HG03354 (cell line): ENCODE results near the gene RPL7A.
"Not testable (repeated sequence)": the region's sequence is repeated elsewhere in the genome, so short reads cannot be mapped to it uniquely, and the experiment has no call there.

Experiments
- ATAC-seq: cut with Tn5 transposase; IDR thresholded peaks from one replicate; pipeline ENCODE4 v1.9.1; 2021; ENCODE audit warnings: mild to moderate bottlenecking; ENCODE audit not compliant: unreplicated experiment, poor library complexity, severe bottlenecking

RPL7A gene

DNA sequence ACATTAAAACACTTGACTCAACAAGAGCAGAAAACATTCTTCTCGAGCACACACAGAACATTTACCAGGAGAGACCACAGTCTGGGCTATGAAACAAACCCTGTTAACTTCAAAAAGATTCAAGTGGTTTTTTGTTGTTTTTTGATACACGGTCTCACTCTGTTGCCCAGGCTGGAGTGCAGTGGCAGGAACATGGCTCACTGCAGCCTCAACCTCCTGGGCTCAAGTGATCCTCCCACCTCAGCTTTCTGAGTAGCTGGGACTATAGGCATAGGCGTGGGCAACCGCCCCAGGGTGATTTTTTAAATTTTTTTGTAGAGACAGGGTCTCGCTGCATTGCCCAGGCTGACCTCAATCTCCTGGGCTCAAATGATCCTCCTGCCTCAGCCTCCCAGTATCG lies 21.0 kb upstream of the RPL7A start:
- not testable (repeated sequence) for ATAC-seq

DNA sequence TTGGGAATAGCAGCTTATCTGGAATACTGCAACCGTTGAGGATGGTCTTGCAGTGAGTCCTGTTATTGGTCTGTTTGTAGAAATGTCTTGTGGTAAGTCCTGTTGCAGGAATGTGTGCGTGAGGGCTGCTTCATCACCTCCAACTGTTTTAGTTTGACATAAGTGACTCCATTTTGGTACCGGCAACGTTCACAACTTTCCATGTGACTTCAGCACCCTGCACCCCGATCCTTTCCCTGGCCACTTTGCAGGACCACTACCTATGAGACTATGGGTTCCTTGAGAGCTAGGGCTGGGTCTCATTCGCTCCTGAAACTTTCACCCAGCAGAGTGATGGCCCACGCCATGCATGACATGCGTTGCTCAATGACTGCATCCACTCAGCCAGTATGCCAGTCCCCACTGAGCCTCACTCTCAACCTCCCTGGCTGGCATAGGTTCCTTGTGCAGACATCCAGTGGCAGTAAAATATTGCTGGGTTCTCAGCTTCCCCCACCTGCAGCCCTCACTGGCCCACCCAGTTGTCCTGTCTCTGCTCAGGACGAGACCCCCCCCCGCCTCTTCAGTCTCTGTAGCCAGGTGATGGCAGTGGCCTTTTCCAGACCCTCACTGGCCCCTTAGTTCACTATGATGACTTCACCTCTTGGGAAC lies 20.1 kb upstream of the RPL7A start:
- ATAC-seq: no peak

DNA sequence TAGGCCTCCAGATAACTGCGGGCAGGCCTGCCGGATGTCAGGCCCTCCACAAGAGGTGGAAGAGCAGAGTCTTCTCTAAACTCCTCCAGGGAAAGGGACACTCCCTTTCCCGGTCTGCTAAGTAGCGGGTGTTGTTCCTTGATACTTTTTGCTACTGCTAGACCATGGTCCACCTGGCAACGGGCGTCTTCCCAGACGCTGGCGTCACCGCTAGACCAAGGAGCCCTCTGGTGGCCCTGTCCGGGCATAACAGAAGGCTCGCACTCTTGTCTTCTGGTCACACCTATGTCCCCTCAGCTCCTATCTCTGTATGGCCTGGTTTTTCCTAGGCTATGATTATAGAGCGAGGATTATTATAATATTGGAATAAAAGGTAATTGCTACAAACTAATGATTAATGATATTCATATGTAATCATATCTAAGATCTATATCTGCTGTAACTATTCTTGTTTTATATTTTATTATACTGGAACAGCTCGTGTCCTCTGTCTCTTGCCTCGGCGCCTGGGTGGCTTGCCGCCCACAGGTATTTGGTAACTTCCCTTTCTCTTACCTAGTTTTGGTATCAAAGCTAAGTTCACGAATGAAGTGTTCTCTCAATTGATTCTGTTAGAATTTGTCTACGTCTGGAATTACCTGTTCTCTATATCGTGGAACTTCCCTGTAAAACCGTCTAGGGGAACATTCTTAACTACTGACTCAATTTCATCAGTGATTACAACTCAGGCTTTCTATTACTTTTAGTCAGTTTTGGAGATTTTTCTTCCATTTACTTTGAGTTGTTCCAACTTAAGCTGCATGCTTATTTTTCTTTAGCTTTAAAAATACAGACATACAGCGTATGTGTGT lies 18.5 kb upstream of the RPL7A start:
- ATAC-seq: not testable (repeated sequence)

- ATAC-seq: no peak
These were observed 16.8 kb upstream of the RPL7A start for GRCh38 chr9:133331221-133331620.

DNA sequence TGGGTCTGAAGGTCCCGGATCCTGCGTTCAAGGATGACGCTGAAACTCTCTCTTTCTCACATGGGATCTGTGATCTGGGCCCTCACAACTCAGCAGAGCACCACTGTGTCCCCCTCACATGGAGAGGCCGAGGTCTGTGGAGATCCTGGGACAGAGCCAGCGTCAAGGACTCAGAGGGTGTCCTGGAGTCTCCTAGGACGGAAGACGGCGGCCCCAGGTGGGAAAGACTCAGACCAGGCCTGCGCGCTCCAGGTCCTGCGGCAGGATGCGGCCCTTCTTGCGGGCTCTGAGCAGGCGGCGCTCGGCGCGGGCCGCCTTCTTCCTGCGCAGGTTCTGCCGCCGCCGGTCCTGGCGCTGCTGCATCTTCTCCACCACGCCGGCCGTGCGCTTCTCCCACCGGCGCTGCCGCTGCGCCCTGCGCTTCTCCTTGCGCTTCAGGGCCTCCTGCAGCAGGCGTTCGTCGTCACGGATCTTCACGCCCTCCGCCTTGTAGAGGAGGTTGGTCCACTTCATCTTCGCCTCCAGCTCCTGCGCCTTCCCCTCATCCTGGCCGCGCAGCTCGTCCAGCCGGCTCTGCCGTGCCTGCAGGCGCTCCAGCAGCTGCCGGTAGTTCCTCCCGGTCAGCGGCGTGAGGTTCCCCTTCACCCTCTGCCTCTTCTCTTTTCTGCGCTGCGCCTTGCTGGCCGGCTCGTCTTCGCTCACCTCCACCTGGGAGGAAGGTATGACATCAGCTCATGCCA lies 16.2 kb upstream of the RPL7A start:
- ATAC-seq: no peak

- no peak for ATAC-seq
These were observed 15.7 kb upstream of the RPL7A start for GRCh38 chr9:133332381-133332730.

GRCh38 chr9:133333011-133333410 lies 15.0 kb upstream of the RPL7A start:
- no peak for ATAC-seq

GRCh38 chr9:133333566-133333965 lies 14.5 kb upstream of the RPL7A start:
- no peak for ATAC-seq

DNA sequence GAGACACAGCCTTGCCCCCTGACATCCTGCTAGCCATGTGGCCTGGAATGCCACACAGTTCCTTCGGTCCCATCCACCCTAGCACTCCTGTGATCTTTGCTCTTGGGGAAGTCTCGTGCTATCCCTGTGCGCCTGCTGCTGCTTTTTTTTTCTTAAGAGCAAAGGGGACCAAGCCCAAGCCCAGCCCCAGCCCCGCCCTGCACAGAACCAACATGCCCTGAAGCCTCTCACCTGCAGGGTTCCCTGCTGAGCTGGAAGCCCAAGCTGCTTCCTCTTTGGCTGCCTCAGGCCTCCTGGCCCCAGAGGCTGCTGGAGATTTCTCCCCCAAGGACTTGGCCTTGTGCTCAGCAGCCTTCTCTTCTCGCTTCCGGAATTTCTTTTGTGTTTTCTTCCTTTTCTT lies 13.9 kb upstream of the RPL7A start:
- no peak for ATAC-seq

DNA sequence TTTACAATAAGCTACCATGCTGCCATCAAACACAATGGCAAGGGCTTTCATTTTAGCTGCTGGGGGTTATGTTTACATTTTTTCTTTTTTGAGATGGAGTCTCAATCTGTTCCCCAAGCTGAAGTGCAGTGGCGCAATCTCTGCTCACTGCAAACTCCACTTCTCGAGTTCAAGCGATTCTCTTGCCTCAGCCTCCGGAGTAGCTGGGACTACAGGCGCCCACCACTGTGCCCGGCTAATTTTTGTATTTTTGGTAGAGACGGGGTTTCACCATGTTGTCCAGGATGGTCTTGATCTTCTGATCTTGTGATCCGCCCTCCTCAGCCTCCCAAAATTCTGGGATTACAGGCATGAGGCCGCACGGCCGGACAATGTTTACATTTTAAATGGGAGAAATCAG lies 13.1 kb upstream of the RPL7A start:
- ATAC-seq: not testable (repeated sequence)

- ATAC-seq: peak; percentile 87
These were observed 11.8 kb upstream of the RPL7A start, which contains the start of gene SURF6 for GRCh38 chr9:133335924-133336811. Gene SURF6, minus strand, starts transcription at chr9:133336188. Its CDS starts 56 bp downstream, at chr9:133336132.

DNA sequence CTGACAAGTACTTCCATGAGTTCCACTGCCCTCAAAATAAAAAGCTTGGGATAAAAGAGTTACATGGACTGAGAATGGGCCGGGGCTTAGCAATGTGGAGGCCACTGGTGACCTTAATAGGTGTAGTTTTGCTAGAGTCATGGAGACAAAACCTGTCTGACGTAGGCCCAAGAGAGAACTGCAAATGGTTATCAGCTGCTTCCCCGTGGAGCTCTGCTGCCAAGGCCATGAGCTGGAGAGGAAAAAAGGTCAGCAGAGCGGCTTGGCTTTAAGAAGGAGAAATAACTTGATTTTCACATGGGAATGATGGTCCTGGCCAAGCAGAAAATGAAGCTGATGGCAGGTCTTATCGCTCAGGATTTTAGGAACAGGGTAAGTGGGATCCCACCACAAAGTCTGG lies 8.4 kb upstream of the RPL7A start:
- no peak for ATAC-seq

GRCh38 chr9:133340256-133340655 lies 7.8 kb upstream of the RPL7A start:
- no peak for ATAC-seq

DNA sequence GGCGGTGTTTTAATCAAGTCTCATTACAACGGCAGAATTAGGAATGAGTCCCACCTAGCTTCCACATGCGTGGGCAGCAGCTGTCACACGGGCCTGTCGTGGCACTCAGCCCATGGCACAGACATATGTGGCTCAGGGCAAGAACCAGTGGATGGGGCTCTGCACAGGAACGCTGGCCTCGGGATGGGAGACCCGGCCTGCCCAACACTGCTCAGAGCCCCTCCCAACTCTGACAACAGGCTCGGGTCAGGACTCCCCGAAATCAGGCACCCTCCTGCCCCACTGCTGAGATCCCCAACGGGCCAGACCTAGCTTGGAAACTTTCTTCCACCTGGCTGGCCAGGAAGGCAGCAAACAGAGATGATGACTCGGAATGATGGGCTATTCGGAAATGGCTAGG lies 7.1 kb upstream of the RPL7A start:
- no peak for ATAC-seq

- ATAC-seq: no peak
These were observed 6.5 kb upstream of the RPL7A start for GRCh38 chr9:133341369-133342068.

- no peak for ATAC-seq
These were observed 6.0 kb upstream of the RPL7A start for GRCh38 chr9:133342069-133342406.

DNA sequence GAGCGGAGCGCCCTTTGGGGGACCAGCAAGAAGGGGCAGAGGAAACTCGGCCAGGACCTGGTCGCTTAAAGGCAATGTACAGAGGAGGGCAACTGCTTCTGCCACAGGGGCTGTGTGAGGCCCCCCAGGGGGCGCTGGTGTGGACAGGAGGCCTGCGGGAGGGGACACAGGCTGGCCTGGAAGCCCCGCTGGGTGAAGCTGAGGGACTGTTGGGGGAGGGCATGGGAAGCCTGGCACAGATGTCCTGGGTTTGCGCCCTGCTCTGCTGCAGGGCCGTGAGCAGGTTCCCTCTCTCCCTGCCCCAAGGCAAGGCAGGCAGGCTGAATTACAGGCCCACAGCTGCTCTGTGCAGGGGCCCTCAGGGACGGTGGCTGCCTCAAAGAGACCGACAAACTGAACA lies 5.4 kb upstream of the RPL7A start:
- ATAC-seq: no peak

GRCh38 chr9:133344071-133344470 lies 3.9 kb upstream of the RPL7A start:
- no peak for ATAC-seq

DNA sequence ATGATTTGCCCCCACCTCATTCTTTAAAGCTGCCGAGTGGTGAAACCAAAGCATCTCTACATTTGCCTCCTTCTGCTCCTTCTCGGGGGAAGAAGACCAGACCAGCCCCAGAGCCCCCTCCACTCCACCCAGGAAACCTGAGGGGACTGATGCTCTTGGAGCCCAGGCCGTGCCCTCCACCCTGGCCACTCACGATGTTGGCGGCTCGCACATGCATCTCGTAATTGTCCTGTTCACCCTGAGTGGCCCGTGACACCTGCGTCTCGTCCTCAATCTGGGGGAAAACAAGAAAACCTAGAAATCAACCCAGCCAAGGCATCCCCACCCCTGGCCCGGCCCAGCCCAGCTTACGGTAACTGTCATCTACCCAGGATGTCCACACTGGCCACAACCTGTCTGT lies 3.0 kb upstream of the RPL7A start:
- no peak for ATAC-seq
